ENCODE results near the gene KIAA0825.

KIAA0825 gene

GRCh38 chr5:94385767-94386166, 232.6 kb downstream of the KIAA0825 start:
- no peak for DNase-seq (ENCODE audit: low spot score)
- in situ Hi-C loops (cut with MboI; ENCODE audit: low sequenced_read_pairs, unreplicated experiment): no loop called here
- no peak for TF ChIP-seq CTCF (IDR thresholded peaks at IDR 0.05; ENCODE audit: borderline replicate concordance, control extremely low read depth, extremely low read depth, insufficient read depth, missing control alignments)

- DNase-seq (ENCODE audit: low spot score): no peak
- in situ Hi-C loops (cut with MboI; ENCODE audit: low sequenced_read_pairs, unreplicated experiment): no loop called here
- TF ChIP-seq CTCF (IDR thresholded peaks at IDR 0.05; ENCODE audit: borderline replicate concordance, control extremely low read depth, extremely low read depth, insufficient read depth, missing control alignments): no peak
Observed at GRCh38 chr5:94378062-94378461, 240.3 kb downstream of the KIAA0825 start.

GRCh38 chr5:94376672-94377345, 241.6 kb downstream of the KIAA0825 start:
- no peak for TF ChIP-seq CTCF (IDR thresholded peaks at IDR 0.05; ENCODE audit: borderline replicate concordance, control extremely low read depth, extremely low read depth, insufficient read depth, missing control alignments)
- DNase-seq (ENCODE audit: low spot score): no peak
- in situ Hi-C loops (cut with MboI; ENCODE audit: low sequenced_read_pairs, unreplicated experiment): no loop called here

GRCh38 chr5:94375801-94376200, 242.6 kb downstream of the KIAA0825 start:
- TF ChIP-seq CTCF (IDR thresholded peaks at IDR 0.05; ENCODE audit: borderline replicate concordance, control extremely low read depth, extremely low read depth, insufficient read depth, missing control alignments): no peak
- in situ Hi-C loops (cut with MboI; ENCODE audit: low sequenced_read_pairs, unreplicated experiment): no loop called here
- DNase-seq (ENCODE audit: low spot score): no peak

- in situ Hi-C loops (cut with MboI; ENCODE audit: low sequenced_read_pairs, unreplicated experiment): no loop called here
- no peak for DNase-seq (ENCODE audit: low spot score)
- TF ChIP-seq CTCF (IDR thresholded peaks at IDR 0.05; ENCODE audit: borderline replicate concordance, control extremely low read depth, extremely low read depth, insufficient read depth, missing control alignments): no peak
Observed at GRCh38 chr5:94374336-94374735, 244.1 kb downstream of the KIAA0825 start.

- TF ChIP-seq CTCF (IDR thresholded peaks at IDR 0.05; ENCODE audit: borderline replicate concordance, control extremely low read depth, extremely low read depth, insufficient read depth, missing control alignments): no peak
- in situ Hi-C loops (cut with MboI; ENCODE audit: low sequenced_read_pairs, unreplicated experiment): no loop called here
- no peak for DNase-seq (ENCODE audit: low spot score)
Observed at GRCh38 chr5:94367900-94368299, 250.5 kb downstream of the KIAA0825 start.
